HG03469 (cell line): ENCODE results near the gene GET4.

Experiments
- ATAC-seq: cut with Tn5 transposase; IDR thresholded peaks from one replicate; pipeline ENCODE4 v1.9.1; 2021; ENCODE audit warnings: mild to moderate bottlenecking, moderate library complexity, moderate number of reproducible peaks; ENCODE audit not compliant: unreplicated experiment

Gene GET4

GRCh38 chr7:885261-885892, 9.0 kb downstream of the GET4 start:
- no peak for ATAC-seq

- ATAC-seq: no peak
These were observed 9.7 kb downstream of the GET4 start for GRCh38 chr7:885893-886625.

GRCh38 chr7:886626-887487, 10.5 kb downstream of the GET4 start:
- ATAC-seq: no peak

GRCh38 chr7:887488-887820, 11.1 kb downstream of the GET4 start:
- no peak for ATAC-seq

- ATAC-seq: no peak
These were observed 12.0 kb downstream of the GET4 start for GRCh38 chr7:888081-889024.

GRCh38 chr7:889025-889390, 12.7 kb downstream of the GET4 start:
- no peak for ATAC-seq

- ATAC-seq: no peak
These were observed 13.0 kb downstream of the GET4 start for GRCh38 chr7:889391-889790.

- no peak for ATAC-seq
These were observed 14.5 kb downstream of the GET4 start for GRCh38 chr7:890868-891267.

GRCh38 chr7:891291-891690, 14.9 kb downstream of the GET4 start:
- no peak for ATAC-seq

- no peak for ATAC-seq
These were observed 15.5 kb downstream of the GET4 start for GRCh38 chr7:891805-892204.

GRCh38 chr7:892648-893593, 16.6 kb downstream of the GET4 start:
- no peak for ATAC-seq

- no peak for ATAC-seq
These were observed 17.3 kb downstream of the GET4 start for GRCh38 chr7:893686-894085.

GRCh38 chr7:894164-894867, 18.0 kb downstream of the GET4 start:
- ATAC-seq: no peak

GRCh38 chr7:894927-895450, 18.6 kb downstream of the GET4 start:
- no peak for ATAC-seq

- ATAC-seq: no peak
These were observed 19.2 kb downstream of the GET4 start for GRCh38 chr7:895451-896052.

- ATAC-seq: no peak
These were observed 20.2 kb downstream of the GET4 start for GRCh38 chr7:896346-897075.

- no peak for ATAC-seq
These were observed 20.7 kb downstream of the GET4 start for GRCh38 chr7:897086-897485.
